ENCODE measurements around the gene UBE2Z. TPM values are rescaled to one million over a fixed set of nuclear protein-coding genes. Genes with fewer than 3 reads are reported as not detected.

UBE2Z gene
- polyA plus RNA-seq, 1 donor from 2014 or later: 70.3 TPM

DNA sequence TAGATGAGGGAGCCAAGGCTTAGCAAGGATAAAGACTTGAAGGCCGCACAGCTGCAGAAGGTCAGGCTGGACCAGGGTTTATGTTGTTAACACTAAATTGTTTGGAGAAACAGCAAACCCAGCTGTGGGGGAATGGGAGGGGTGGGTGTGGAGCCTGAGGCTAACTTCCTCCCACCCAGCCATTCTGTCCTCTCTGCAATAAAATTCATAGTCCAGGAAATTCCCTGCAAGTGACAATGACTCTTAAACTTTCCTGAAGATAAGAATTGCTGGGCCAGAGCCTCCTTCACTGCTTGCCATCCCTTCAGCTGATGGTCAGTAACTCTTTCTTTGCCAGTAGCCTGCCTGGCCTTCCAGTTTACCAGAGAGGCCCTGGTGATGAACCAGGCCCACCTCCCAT lies 35.0 kb upstream of the UBE2Z start:
- no peak overlapping the region for H3K27ac ChIP-seq (ENCODE audit: low read length)
- no peak overlapping the region for H3K4me2 ChIP-seq (ENCODE audit: low read length)
- no peaks in the 10 kb centered on the region for H3K9me2 ChIP-seq (ENCODE audit: insufficient read depth, low read length)
- no peak overlapping the region for H2AFZ ChIP-seq (ENCODE audit: low read depth, low read length)
- H3K27me3 ChIP-seq (ENCODE audit: insufficient read depth, low read depth, low read length): no peaks in the 10 kb centered on the region
- no peaks in the 10 kb centered on the region for H3K79me2 ChIP-seq (replicated peaks; ENCODE audit: insufficient read depth, low read length)
- no peak overlapping the region for H3K9ac ChIP-seq (ENCODE audit: low read length)
- TF ChIP-seq RAD21 (conservative IDR thresholded peaks at IDR 0.05) (no peak), EP300 (conservative IDR thresholded peaks at IDR 0.05; ENCODE audit: poor library complexity, severe bottlenecking) (no peak), CTCF (IDR thresholded peaks at IDR 0.05; ENCODE audit: poor library complexity, severe bottlenecking) (no peak), SMC3 (conservative IDR thresholded peaks at IDR 0.05; ENCODE audit: poor library complexity) (no peak), MXI1 (conservative IDR thresholded peaks at IDR 0.05; ENCODE audit: poor library complexity, severe bottlenecking) (no peak), TAF1 (IDR thresholded peaks at IDR 0.05; ENCODE audit: low read depth) (no peak), EZH2 (IDR thresholded peaks at IDR 0.05; ENCODE audit: borderline replicate concordance, insufficient read depth, low read length, poor library complexity, severe bottlenecking) (no peak), REST (IDR thresholded peaks at IDR 0.05; ENCODE audit: borderline replicate concordance) (no peak), POLR2AphosphoS5 (IDR thresholded peaks at IDR 0.05) (no peak)
- H3K4me3 ChIP-seq (ENCODE audit: low read length): no peak overlapping the region
- no peaks in the 10 kb centered on the region for H4K20me1 ChIP-seq (ENCODE audit: insufficient read depth)
- H3K36me3 ChIP-seq (ENCODE audit: insufficient read depth, low read length): no peaks in the 10 kb centered on the region
- H3F3A ChIP-seq (ENCODE audit: insufficient read depth, low read length, poor library complexity, severe bottlenecking): no peaks in the 10 kb centered on the region
- no peaks in the 10 kb centered on the region for H3K9me3 ChIP-seq (ENCODE audit: low read length)

GRCh38 chr17:48873696-48874443 lies 34.3 kb upstream of the UBE2Z start:
- Histone ChIP-seq H3K4me3 (ENCODE audit: low read length) (no peak overlapping the region), H3K79me2 (replicated peaks; ENCODE audit: insufficient read depth, low read length) (no peaks in the 10 kb centered on the region), H3K4me2 (ENCODE audit: low read length) (no peak overlapping the region)

More at GRCh38 chr17:48873696-48874443, 34.3 kb upstream of the UBE2Z start:
- Histone ChIP-seq H3K9me2 (ENCODE audit: insufficient read depth, low read length) (no peaks in the 10 kb centered on the region), H3K9me3 (ENCODE audit: low read length) (no peaks in the 10 kb centered on the region), H3K36me3 (ENCODE audit: insufficient read depth, low read length) (no peaks in the 10 kb centered on the region), H2AFZ (ENCODE audit: low read depth, low read length) (no peak overlapping the region), H3K9ac (ENCODE audit: low read length) (no peak overlapping the region), H3K27ac (ENCODE audit: low read length) (no peak overlapping the region), H3F3A (ENCODE audit: insufficient read depth, low read length, poor library complexity, severe bottlenecking) (no peaks in the 10 kb centered on the region), H4K20me1 (ENCODE audit: insufficient read depth) (no peaks in the 10 kb centered on the region), H3K27me3 (ENCODE audit: insufficient read depth, low read depth, low read length) (no peaks in the 10 kb centered on the region)
- TF ChIP-seq MXI1 (conservative IDR thresholded peaks at IDR 0.05; ENCODE audit: poor library complexity, severe bottlenecking) (no peak), REST (IDR thresholded peaks at IDR 0.05; ENCODE audit: borderline replicate concordance) (no peak), CTCF (IDR thresholded peaks at IDR 0.05; ENCODE audit: poor library complexity, severe bottlenecking) (no peak), RAD21 (conservative IDR thresholded peaks at IDR 0.05) (no peak), EP300 (conservative IDR thresholded peaks at IDR 0.05; ENCODE audit: poor library complexity, severe bottlenecking) (no peak), EZH2 (IDR thresholded peaks at IDR 0.05; ENCODE audit: borderline replicate concordance, insufficient read depth, low read length, poor library complexity, severe bottlenecking) (no peak)

Measured in neural cell (in vitro differentiated cells).